Ureter (tissue), 1 donor: Measurements from ENCODE around the gene GLIS2. TPM values are rescaled to one million over a fixed set of nuclear protein-coding genes. Genes with fewer than 3 reads are reported as not detected.

Experiments
- DNase-seq: peaks from one replicate; pipeline ENCODE4 v3.0.0-alpha.2; 2020; ENCODE audit warnings: low spot score
- total RNA-seq: library from RNA; stranded (reverse); gene quantifications from one replicate; pipeline ENCODE4 v1.2.4, GENCODE V29; 2023
- donor health status: DM: yes; HTN: yes; CAD: no.

Gene GLIS2
- total RNA-seq, 1 donor from 2014 or later = 11.7 TPM

DNA sequence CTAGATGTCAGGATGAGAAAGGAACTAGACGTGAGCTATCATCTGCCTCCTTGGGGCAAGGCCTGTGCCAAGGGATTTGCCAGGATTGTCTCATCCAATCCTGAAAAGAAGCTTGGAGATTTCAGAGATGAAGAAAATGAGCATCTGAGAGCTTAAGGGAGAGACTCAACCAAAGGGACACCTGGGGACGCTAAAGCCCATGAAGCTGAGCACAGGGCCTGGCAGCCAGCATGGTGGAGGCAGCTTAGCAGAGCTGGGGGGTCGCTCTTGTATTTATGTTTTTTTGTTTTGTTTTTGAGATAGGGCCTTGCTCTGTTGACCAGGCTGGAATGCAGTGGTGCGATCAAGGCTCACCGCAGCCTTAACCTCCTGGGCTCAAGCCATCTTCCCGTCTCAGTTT is 18.4 kb upstream of the GLIS2 start:
- no peak for DNase-seq

- DNase-seq = peak; percentile 89
These were observed 16.9 kb upstream of the GLIS2 start for GRCh38 chr16:4298761-4299522.

DNA sequence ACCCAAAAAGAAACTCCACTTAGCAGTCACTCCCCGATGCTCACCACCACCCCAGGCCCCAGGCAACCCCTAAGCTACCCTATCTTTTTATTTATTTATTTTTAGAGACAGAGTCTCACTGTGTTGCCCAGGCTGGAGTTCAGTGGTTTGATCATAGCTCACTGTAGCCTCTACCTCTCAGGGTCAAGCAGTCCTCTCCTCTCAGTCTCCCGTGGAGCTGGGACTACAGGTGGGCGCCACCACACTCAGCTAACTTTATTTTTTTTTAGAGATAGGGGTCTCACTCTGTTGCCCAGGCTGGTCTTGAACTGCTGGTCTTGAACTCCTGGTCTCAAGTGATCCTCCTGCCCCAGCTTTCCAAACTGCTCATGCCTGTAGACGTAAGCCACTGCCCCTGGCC is 14.7 kb upstream of the GLIS2 start:
- DNase-seq = no peak

DNA sequence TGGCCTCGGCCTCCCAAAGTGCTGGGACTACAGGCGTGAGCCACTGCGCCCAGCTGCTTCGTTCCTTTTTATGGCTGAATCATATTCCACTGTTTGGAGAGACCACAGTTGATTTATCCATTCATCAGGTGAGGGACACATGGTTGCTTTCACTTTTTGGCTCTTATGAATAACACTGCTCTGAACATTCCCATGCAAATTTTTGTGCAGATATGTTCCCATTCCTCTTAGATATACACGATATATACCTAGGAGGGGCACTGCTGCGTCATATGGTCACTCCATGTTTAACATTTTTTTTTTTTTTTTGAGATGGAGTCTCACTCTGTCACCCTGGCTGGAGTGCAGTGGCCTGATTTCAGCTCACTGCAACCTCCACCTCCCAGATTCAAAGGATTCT is 13.9 kb upstream of the GLIS2 start:
- no peak for DNase-seq

GRCh38 chr16:4303973-4304372 is 11.9 kb upstream of the GLIS2 start:
- no peak for DNase-seq

DNA sequence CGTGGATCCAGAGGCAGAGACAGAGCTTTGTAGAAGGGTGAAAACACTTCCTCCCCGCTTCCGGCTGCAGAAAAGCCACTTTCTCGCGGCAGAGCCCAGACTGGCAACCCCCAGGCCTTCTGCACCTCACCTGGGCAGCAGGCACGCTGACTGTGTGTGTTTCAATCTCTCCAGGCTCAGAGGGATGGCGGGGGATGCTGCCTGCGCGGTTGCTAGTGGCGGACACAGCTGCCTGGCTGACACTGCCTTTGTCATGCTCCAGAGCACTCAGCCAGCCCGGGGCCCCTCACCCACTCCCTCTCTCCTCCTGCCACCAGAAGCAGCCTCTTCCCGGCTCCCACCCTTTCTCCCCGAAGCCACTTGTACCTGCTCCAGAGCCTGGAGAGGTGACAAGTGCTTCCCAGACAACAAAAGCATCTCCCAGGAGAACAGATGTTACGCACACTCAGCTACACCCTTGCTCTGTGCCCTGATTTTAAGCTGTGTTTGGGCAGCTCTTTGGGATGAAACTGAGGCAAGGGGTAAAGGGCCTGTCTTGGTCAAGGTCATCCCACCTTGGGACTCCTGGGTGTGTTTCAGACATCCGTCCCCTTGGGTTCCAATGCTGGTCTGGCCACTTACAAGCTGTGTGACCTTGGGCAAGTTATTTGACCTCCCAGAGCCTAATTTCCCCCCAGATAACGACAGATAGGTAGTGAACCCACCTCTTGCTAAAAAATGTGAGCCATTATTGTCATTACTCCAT is 9.2 kb upstream of the GLIS2 start:
- no peak for DNase-seq

GRCh38 chr16:4307215-4308037 is 8.4 kb upstream of the GLIS2 start:
- peak; percentile 94 for DNase-seq

DNA sequence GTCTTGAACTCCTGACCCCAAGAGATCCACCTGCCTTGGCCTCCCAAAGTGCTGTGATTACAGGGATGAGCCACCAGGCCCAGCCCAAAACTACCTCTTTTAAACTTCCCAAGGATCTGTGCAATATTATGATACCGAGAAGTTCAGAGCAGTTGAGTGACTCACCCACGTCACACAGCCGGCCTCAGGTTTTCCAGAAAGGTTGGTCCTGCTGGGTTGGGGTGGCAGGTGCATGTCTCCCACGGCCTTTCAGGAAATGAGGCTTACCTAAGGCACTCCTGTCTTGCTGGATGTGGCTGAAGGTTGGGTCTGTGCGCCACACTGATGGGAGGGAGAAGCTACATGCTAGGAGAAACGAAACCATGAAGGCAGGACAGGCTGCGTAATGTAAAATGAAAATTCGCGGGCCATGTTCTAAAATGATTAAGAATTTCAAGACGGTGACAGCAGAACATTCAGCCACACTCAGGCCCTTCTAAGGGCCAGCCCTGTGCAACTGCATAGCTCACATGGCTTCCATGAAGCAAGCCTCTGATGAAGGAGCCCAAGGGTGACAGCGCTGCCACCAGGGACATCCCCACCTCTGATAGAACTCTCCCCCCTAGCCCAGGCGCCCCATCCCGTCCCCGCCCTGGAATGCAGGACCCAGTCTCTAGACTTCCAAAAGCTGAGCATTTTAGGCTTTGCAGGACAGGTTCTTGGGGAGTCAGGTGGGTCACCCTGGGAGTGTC is 6.6 kb upstream of the GLIS2 start:
- DNase-seq = no peak

DNA sequence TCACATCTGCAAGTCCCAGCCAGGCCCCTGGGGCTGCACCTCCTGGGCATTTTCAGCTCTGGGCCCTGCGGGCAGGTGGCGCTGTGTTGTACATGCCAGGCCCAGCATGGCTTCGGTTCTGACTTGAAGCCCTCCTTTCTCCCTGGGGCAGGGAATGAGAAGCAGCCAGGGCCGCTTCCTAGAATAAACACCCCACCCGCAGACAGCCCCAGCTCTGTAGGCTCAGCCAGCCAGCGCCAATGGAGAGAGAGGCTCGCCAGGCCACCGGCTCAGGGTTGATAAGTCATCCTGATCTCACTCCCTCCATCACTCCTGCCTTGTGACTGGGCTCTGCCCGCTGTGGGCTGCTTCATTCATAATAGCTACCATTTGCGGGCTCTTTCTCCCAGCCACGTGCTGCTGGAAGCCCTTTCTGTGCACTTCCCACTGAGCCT is 6.0 kb upstream of the GLIS2 start:
- DNase-seq = no peak

- DNase-seq = peak; percentile 48
These were observed 2.0 kb upstream of the GLIS2 start for GRCh38 chr16:4313563-4314531.

- DNase-seq = no peak
These were observed 1.2 kb upstream of the GLIS2 start for GRCh38 chr16:4314532-4315185.

DNA sequence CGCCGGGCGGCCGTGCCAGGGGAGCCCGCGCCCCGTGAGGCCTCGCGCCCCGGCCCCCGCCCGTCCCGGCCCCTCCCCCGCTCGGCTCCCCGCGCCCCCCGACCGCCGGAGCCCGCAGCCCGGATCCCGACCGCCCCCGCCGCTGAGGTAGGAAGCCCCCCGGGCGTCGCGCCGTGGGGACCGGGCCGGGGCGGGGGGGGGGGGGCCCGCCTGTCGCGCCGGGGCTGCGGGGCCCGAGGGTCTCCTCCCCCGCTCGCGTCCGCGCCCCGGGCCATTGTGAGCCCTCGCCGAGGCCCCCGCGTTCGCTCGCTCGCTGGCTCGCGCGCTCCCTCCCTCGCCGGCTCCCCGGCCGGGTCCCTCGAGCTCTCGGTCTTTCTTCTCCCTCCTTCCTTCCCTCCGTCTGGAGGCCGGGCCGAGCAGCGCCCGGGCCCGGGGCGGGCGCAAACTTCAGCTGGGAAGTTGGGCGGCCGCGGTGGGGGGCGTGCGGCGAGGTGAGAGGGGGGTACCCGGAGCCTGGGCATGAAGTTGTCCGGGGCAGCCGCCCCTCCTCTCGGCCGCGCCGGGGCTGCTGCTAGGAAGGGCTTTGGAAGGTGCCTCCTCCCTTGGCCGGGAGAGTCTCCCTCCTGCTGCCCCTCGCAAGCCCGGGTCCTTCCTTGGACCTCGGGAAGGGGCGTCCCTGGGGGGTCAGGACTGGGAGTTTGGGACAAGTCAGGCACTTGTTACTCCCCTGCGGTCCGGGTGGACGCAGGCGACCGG is 419 bp downstream of the GLIS2 start:
- DNase-seq = peak; percentile 44

DNA sequence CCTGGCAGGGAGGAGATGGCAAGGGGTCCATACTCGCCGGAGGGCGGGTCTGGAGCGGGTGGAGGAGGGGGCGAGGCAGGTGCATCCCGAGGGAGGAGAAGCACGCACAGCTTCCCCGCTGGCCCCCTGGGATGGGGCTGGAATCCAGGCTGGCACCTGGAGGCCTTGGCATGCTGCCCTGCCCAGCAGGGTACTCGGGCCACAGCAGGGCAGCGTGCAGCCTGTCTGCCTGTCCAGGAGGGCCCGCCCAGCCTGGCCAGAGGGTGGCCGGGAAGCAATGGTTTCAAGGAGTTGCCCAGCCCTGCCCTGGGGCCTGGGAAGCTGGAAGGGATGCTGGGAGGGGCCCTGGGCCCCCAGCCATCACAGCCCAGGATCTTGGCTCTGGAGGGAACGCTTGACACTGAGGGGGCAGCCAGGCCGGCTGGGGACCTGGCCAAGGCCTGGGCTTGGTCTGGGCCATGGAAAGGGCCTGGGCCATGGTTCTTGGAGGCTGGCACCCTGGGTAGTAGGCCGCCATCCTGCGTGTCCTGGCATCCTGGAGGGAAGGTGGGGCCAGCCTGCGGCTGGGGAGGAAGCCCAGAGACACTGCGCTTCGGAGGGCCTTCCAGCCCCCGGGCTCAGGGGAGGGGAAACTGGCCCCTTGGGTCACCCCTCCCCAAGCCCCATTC is 1.1 kb downstream of the GLIS2 start:
- DNase-seq = peak; percentile 57

DNA sequence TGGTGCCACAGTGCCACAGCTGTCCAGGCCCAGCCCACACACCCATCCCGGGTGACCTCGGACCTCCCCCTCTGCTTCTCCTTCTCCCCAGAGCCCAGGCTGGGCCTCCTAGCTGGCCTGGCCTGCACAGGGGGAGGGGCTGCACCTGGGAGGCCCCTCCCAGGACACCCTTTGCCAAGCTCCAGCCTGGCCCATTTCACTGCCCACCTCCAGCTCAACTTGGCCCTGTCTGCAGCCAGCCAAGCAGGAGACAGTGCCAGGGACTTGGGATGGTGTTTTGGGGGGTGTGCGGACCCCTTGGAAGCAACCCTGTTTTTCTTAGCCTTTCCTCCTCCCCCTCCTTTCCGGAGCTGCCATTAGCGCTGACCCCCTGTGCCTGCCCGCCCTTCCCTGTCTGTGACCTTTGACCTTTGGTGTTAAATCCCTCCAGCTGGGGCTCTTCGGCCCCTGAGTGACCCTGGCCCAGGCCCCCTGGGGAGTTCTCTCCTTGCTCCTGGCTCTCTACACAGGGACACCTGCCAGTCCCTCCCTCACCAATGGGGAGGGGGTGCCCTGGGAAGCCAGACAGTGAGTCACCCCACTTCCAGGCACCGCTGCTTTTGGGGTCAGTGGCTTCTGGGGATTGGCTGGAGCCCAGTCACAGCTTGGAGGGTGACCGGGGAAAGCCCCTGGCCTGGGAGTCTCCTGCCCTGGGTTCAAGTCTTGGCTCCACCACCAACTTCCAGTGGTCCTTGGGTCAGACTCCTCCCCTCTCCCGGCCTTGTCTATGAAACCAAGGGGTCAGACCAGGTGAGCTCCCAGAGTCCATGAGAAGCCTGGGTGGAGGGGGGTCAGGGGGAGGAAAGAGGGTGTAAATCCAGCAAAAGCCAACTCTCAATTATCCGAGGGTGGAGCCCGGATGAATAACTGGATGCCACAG is 1.9 kb downstream of the GLIS2 start:
- DNase-seq = peak; percentile 54

- peak; percentile 46 for DNase-seq
These were observed 2.6 kb downstream of the GLIS2 start for GRCh38 chr16:4318451-4318910.

DNA sequence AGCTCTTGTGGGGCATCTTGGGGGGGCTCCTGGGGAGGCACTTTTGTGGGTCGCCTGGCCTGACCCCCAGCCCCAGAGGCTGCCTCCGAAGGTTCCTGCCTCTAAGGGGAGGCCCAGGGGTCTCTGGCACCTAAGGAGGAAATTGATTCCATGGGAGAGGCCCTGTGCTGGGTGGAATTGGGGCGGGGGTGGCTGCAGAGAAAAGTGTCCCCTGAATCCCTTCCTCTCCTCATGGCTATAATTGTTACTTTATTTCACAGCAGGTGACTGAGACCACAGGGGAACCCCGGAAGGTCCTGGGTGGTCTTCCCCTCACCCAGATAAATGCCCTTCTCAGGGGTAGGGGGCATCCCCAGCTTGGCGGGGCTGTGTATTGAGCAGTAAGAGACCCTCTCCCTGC is 3.1 kb downstream of the GLIS2 start:
- DNase-seq = no peak
